GM12878 (cell line): ENCODE results near the gene CHRM2. TPM values are rescaled to one million over a fixed set of nuclear protein-coding genes. Genes with fewer than 3 reads are reported as not detected.

Source experiments
- ATAC-seq: fragments of 200-7000 bp; cut with Tn5 transposase; 3 replicates; pipeline ENCODE4 v1.9.1; 2020; ENCODE audit warnings: mild to moderate bottlenecking, moderate library complexity
- BruUV-seq: library from RNA; stranded (reverse); fragments of 400-500 nt; replicated peaks from 2 replicates; lab custom pipeline; 2021; lab: Mats Ljungman, UMichigan
- CTCF ChIA-PET: fragments of 300-600 bp; sonication (Branson Sonifier 250); formaldehyde crosslinking; extraction: SDS; loops from one replicate; lab custom pipeline; 2021; ENCODE audit warnings: inconsistent platforms; lab: Yijun Ruan, JAX
- POLR2A ChIA-PET: fragments of 350-600 bp; formaldehyde crosslinking; extraction: SDS; loops from one replicate; lab custom pipeline; 2021; ENCODE audit warnings: inconsistent platforms; lab: Charles Lee
- RAD21 ChIA-PET: fragments of 300-600 bp; sonication (Branson Sonifier 250); formaldehyde crosslinking; loops from one replicate; lab custom pipeline; 2023; ENCODE audit warnings: antibody characterized with exemption; ENCODE audit not compliant: unreplicated experiment; lab: Charles Lee
- SMC1A ChIA-PET: fragments of 300-600 bp; sonication (Branson Sonifier 250); formaldehyde crosslinking; loops from one replicate; lab custom pipeline; 2023; ENCODE audit not compliant: unreplicated experiment, uncharacterized antibody; lab: Charles Lee
- DNase-seq: peaks from one replicate; pipeline ENCODE4 v3.0.0-alpha.2; 2011; ENCODE audit warnings: low read depth, low spot score
- FAIRE-seq: peaks from 3 replicates; lab custom pipeline; 2011; peaks lifted over from hg19 to GRCh38; lab: Jason Lieb, UNC
- H2AFZ ChIP-seq: 2 replicates; pipeline ENCODE4 v1.6.0; 2011; ENCODE audit warnings: low read depth, low read length, control low read depth; ENCODE audit not compliant: control insufficient read depth
- H3K27ac ChIP-seq: 2 replicates; pipeline ENCODE4 v1.5.1; 2011; ENCODE audit warnings: control low read depth; ENCODE audit not compliant: control insufficient read depth, insufficient read depth
- H3K27me3 ChIP-seq, 2 experiments: replicated peaks in 1 of 2; 2 replicates each; pipeline versions ENCODE4 v1.6.0 to v1.6.1; 2011; ENCODE audit warnings: low read length in 1 of 2; ENCODE audit not compliant: control insufficient read depth in 2 of 2, insufficient read depth in 2 of 2
- H3K36me3 ChIP-seq, 2 experiments: 2 replicates each; pipeline ENCODE4 v1.5.1; 2011; ENCODE audit warnings: low read length in 1 of 2; ENCODE audit not compliant: control insufficient read depth in 2 of 2, insufficient read depth in 2 of 2
- H3K4me1 ChIP-seq: 2 replicates; pipeline ENCODE4 v1.6.1; 2011; ENCODE audit warnings: mild to moderate bottlenecking, low read length, moderate library complexity, mixed read lengths; ENCODE audit not compliant: control insufficient read depth, insufficient read depth
- H3K4me2 ChIP-seq: 2 replicates; pipeline ENCODE4 v1.6.0; 2011; ENCODE audit warnings: control low read depth; ENCODE audit not compliant: control insufficient read depth, insufficient read depth
- H3K4me3 ChIP-seq: fragments of 200-600 bp; sonication (generic); 2 replicates; pipeline ENCODE4 v1.5.1; 2016
- H3K79me2 ChIP-seq: 2 replicates; pipeline ENCODE4 v1.6.0; 2011; ENCODE audit warnings: low read length; ENCODE audit not compliant: control insufficient read depth, insufficient read depth
- H3K9ac ChIP-seq: 2 replicates; pipeline ENCODE4 v1.8.0; 2011; ENCODE audit warnings: low read length, control low read depth, mixed read lengths; ENCODE audit not compliant: control insufficient read depth, insufficient read depth
- H3K9me3 ChIP-seq: replicated peaks from 3 replicates; pipeline ENCODE4 v1.5.1; 2011; ENCODE audit warnings: mild to moderate bottlenecking, low read length; ENCODE audit not compliant: control insufficient read depth, insufficient read depth
- H4K20me1 ChIP-seq: 2 replicates; pipeline ENCODE4 v1.6.0; 2011; ENCODE audit not compliant: control insufficient read depth, insufficient read depth
- ATF2 ChIP-seq: IDR thresholded peaks from 2 replicates; pipeline ENCODE4 v1.6.1; 2012; ENCODE audit warnings: low read length, inconsistent platforms
- CBX5 ChIP-seq: sonication (generic); IDR thresholded peaks from 2 replicates; pipeline ENCODE4 v1.6.1; 2016; ENCODE audit warnings: low read depth, moderate library complexity, mild to moderate bottlenecking, inconsistent platforms
- CHD2 ChIP-seq: IDR thresholded peaks from 2 replicates; pipeline ENCODE4 v1.6.1; 2011; ENCODE audit warnings: low read depth, low read length, improper control_type of control experiment, borderline replicate concordance
- ELK1 ChIP-seq: IDR thresholded peaks from 2 replicates; pipeline ENCODE4 v1.6.1; 2012; ENCODE audit warnings: low read depth, low read length, improper control_type of control experiment
- FOS ChIP-seq: IDR thresholded peaks from 3 replicates; pipeline ENCODE4 v1.6.1; 2011; ENCODE audit warnings: borderline replicate concordance; ENCODE audit not compliant: insufficient read length; ENCODE audit errors: extremely low read depth
- IKZF1 ChIP-seq: fragments of 450-650 bp; conservative IDR thresholded peaks from 2 replicates; pipeline ENCODE4 v1.6.1; 2017; ENCODE audit warnings: antibody characterized with exemption, mild to moderate bottlenecking
- IRF3 ChIP-seq: fragments of 450-650 bp; IDR thresholded peaks from 2 replicates; pipeline ENCODE4 v1.6.1; 2014; ENCODE audit warnings: mild to moderate bottlenecking
- JUNB ChIP-seq: IDR thresholded peaks from 2 replicates; pipeline ENCODE4 v1.6.1; 2016; ENCODE audit warnings: antibody characterized with exemption, mild to moderate bottlenecking
- KLF5 ChIP-seq: fragments of 450-650 bp; IDR thresholded peaks from 2 replicates; pipeline ENCODE4 v1.6.1; 2014; ENCODE audit warnings: mild to moderate bottlenecking; ENCODE audit not compliant: partially characterized antibody
- NR2C2 ChIP-seq: IDR thresholded peaks from 2 replicates; pipeline ENCODE4 v1.6.1; 2011; ENCODE audit warnings: borderline replicate concordance, low read depth; ENCODE audit not compliant: control insufficient read depth, insufficient read length
- NR2F1 ChIP-seq: fragments of 450-650 bp; conservative IDR thresholded peaks from 2 replicates; pipeline ENCODE4 v1.6.1; 2017; ENCODE audit warnings: mild to moderate bottlenecking
- PAX5 ChIP-seq: IDR thresholded peaks from 2 replicates; pipeline ENCODE4 v1.6.1; 2011; ENCODE audit warnings: low read depth, low read length, borderline replicate concordance
- PRDM15 ChIP-seq: fragments of 450-650 bp; formaldehyde crosslinking; IDR thresholded peaks from 2 replicates; pipeline ENCODE4 v1.4.0; 2020; ENCODE audit warnings: mild to moderate bottlenecking, moderate library complexity
- RAD21 ChIP-seq: IDR thresholded peaks from 2 replicates; pipeline ENCODE4 v1.6.1; 2011; ENCODE audit warnings: mild to moderate bottlenecking, low read depth, low read length, moderate library complexity; ENCODE audit not compliant: insufficient read depth
- RELA ChIP-seq: fragments of 450-650 bp; IDR thresholded peaks from 2 replicates; pipeline ENCODE4 v1.8.0; 2014; ENCODE audit warnings: borderline replicate concordance; ENCODE audit not compliant: partially characterized antibody
- SUZ12 ChIP-seq: fragments of 200-600 bp; sonication (generic); IDR thresholded peaks from one replicate; pipeline ENCODE4 v1.6.1; 2018; ENCODE audit warnings: antibody characterized with exemption, mild to moderate bottlenecking; ENCODE audit not compliant: unreplicated experiment
- TARDBP ChIP-seq: IDR thresholded peaks from 2 replicates; pipeline ENCODE4 v1.6.1; 2016; ENCODE audit warnings: borderline replicate concordance
- YBX1 ChIP-seq: fragments of 450-650 bp; IDR thresholded peaks from 2 replicates; pipeline ENCODE4 v1.6.1; 2016; ENCODE audit warnings: antibody characterized with exemption
- ZNF274 ChIP-seq: IDR thresholded peaks from one replicate; pipeline ENCODE4 v1.8.0; 2011; ENCODE audit not compliant: insufficient read length, insufficient read depth
- ZNF622 ChIP-seq: fragments of 450-650 bp; IDR thresholded peaks from 2 replicates; pipeline ENCODE4 v1.6.1; 2017; ENCODE audit warnings: mild to moderate bottlenecking, inconsistent platforms
- WGBS: methylation state at CpG from one replicate; pipeline ENCODE4 v1.1.6; 2016; ENCODE audit warnings: low lambda C conversion rate; ENCODE audit not compliant: insufficient replicate concordance, insufficient coverage; ENCODE audit errors: missing lambda C conversion rate; 5-methylcytosine and 5-hydroxymethylcytosine counted together
- in situ Hi-C: fragments of 300-500 bp; cut with MboI; formaldehyde crosslinking; loops from 9 replicates; pipeline ENCODE4 v1.14.3; 2018; ENCODE audit warnings: mixed read lengths
- intact Hi-C: fragments of 100-400 bp; cut with micrococcal nuclease; formaldehyde crosslinking; loops from one replicate; pipeline ENCODE4 v1.14.2; 2022; ENCODE audit not compliant: unreplicated experiment
- polyA plus RNA-seq, 11 experiments: library from polyadenylated mRNA; depleted of rRNA in 4 of 11; unstranded in 6 of 11; stranded (reverse) in 5 of 11; fragments of >200 nt; fragmentation: Nextera tagmentation in 4 of 11; fragmentation: Illumina TruSeq in 1 of 11; extraction: Ambion mirVana in 4 of 11; extraction: Trizol in 1 of 11; gene quantifications; 1 replicate in 1 of 11; 2 replicates in 10 of 11; pipeline versions ENCODE4 v1.2.1 to v1.2.3, GENCODE V29; 2011 to 2016; ENCODE audit warnings: inconsistent platforms in 2 of 11, missing spikeins in 2 of 11, low read depth in 1 of 11
- total RNA-seq, 4 experiments: library from RNA; depleted of rRNA in 3 of 4; stranded (reverse); fragments of >200 nt in 3 of 4; fragmentation: Illumina TruSeq in 1 of 4; extraction: Trizol in 1 of 4; gene quantifications; 2 replicates each; pipeline versions ENCODE4 v1.2.1 to v1.2.3, GENCODE V29; 2013 to 2021

Gene CHRM2
- total and polyA plus RNA-seq, 10 of the 15 experiments (the other 5 are each of a cell fraction or from before 2014, with no cell fraction given), result 0.05 TPM; not detected in 9

GRCh38 chr7:136887317-136887716 lies 18.9 kb downstream of the CHRM2 start:
- WGBS, result 0% methylated on average over 1 of the region's 1 CpG
- RAD21 ChIA-PET, result no interaction called here
- BruUV-seq, result no TSS peak
- H3K27me3 ChIP-seq, result no peaks in the 10 kb centered on the region; a peak in 1 of 4 replicates
- CTCF ChIA-PET, result no interaction called here
- H3K4me3 ChIP-seq, result no peak overlapping the region
- DNase-seq (no peak), ATAC-seq (no peak; the same call in 2 of the 3 replicates), FAIRE-seq (no peak)
- H4K20me1 ChIP-seq, result no peaks in the 10 kb centered on the region
- in situ Hi-C loops, result no loop called here
- no peaks in the 10 kb centered on the region for H3K4me1 ChIP-seq
- POLR2A ChIA-PET, result no interaction called here
- no peak overlapping the region for H3K4me2 ChIP-seq
- intact Hi-C loops, result no loop called here
- TF ChIP-seq FOS, result no peak
- no peak for TF ChIP-seq CHD2
- TF ChIP-seq ELK1, result no peak
- no peak for TF ChIP-seq ZNF274
- no peak for TF ChIP-seq NR2C2
- TF ChIP-seq PAX5, result no peak
- TF ChIP-seq PRDM15 (CRISPR knock-in tag), result no peak
- TF ChIP-seq IRF3, result no peak
- TF ChIP-seq SUZ12, result no peak
- no peak for TF ChIP-seq JUNB
- TF ChIP-seq RAD21, result no peak
- no peak for TF ChIP-seq IKZF1
- TF ChIP-seq ZNF622, result no peak
- no peak for TF ChIP-seq ATF2
- TF ChIP-seq RELA, result no peak
- no peak for TF ChIP-seq TARDBP
- TF ChIP-seq NR2F1, result no peak
- no peak for TF ChIP-seq CBX5
- no peak for TF ChIP-seq YBX1
- TF ChIP-seq KLF5, result no peak
- no peak overlapping the region for H3K27ac ChIP-seq
- H3K79me2 ChIP-seq, result no peaks in the 10 kb centered on the region
- SMC1A ChIA-PET, result no interaction called here
- no peak overlapping the region for H2AFZ ChIP-seq
- no peaks in the 10 kb centered on the region for H3K36me3 ChIP-seq
- H3K9ac ChIP-seq, result no peak overlapping the region
- H3K9me3 ChIP-seq, result no peaks in the 10 kb centered on the region
